IPS-NIHi7 (cell line): ENCODE results near the gene ERBB4.
A peak's percentile ranks its signal among the peaks of the same experiment; 100 is the strongest.
"Not testable (repeated sequence)": the region's sequence is repeated elsewhere in the genome, so short reads cannot be mapped to it uniquely, and the experiment has no call there.

Experiments used
- DNase-seq: peaks from one replicate; pipeline ENCODE4 v3.0.0; 2012; ENCODE audit warnings: mixed read lengths; ENCODE audit errors: extremely low spot score

Gene ERBB4

DNA sequence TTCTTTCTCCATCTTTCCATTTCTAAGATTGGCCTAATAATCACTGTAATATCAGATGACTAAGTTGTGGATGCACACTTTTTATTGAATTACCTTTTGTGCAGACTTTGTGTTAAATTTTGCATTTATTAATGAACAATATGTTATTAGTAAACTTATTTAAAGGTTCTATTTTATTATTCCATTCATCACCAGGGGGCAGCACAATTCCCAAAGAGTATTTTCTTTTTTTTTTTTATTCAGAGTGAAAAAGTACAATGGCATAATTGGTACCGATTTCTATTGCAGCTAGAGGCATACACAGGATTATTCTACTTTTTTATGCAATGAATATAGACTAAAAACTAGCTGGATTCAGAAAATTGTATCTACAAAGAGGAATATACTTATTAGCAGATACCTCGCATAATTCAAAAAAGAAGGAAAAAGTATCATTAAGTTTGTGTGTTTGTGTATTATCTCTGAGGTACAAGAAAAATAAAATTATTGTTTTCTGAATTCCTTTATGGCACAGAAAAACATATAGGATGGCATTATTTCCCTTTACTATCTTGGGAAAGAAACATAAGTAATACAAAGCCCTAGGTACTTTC, 390.6 kb downstream of the ERBB4 start:
- no peak for DNase-seq

DNA sequence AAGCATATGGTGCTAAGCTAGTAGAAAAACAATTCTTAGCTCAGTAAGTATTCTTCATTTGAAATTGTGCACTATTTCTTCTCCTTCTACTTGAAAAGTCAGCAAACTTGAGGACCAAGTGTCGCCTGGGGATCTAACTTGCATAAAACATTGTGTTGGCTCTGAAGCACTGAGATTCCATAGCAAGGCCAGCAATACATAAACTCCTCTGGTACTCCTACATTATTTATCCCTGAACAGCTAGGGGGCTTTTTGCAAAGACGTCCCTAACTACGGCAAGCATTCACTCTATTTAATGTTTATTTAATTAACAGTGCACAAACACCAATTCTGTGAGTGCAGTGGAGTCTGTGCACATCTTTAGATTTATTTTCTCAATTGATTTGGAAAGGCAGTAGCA, 392.2 kb downstream of the ERBB4 start:
- no peak for DNase-seq

DNA sequence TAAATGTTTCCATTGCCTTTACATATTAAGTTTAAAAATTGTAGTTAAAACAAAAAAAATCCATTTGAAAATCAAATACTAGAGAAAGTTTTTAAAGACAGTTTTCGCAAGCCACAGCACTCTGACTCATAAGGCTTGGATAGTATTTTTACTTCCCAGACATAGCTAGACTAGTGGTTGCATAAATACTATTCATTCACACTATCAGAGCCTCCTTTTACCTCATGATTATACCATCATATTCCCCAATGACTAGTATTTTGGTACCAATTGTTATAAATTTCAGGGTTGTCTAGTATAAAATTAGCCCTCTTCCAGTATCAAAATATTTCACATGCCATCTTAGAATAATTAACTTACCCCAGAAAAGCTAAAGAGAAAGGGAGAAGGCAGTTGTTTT, 393.5 kb downstream of the ERBB4 start:
- DNase-seq = no peak

DNA sequence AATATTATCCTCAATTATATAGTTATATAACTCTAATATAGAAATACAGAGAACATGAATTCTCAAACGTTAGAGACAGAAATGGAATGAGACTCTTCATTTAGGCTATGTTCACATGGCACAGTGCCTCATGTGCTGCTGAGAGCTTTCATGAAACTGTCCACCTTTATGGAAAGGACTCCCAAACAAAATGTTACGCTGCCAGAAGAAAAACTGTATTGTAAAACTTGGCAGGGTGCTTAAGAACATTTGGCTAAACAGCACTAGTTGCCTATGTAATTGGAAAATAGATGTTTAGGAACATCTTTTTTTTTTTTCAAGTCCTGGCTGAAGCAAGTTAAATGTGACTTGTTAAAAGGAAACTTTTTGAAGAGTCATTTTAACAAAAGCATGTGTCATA, 396.0 kb downstream of the ERBB4 start:
- DNase-seq = no peak

DNA sequence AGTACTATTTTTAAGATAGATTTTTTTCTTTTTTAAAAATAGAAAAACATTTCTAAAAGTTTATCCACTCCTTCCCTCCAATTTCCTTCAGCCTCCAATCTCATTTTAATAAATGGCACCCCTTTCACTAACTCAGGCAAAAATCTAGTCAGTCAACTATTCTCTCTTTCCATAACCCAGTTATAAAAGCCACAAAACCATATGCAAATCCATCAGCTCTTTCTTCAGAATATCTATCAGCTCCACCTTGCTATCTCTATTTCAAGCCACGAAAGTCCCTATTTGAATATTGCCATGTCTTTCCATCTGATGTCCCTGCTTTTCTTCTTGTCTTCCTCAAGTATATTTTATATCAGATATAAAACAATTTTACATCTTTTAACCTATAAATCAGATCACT, 397.1 kb downstream of the ERBB4 start:
- DNase-seq = no peak

DNA sequence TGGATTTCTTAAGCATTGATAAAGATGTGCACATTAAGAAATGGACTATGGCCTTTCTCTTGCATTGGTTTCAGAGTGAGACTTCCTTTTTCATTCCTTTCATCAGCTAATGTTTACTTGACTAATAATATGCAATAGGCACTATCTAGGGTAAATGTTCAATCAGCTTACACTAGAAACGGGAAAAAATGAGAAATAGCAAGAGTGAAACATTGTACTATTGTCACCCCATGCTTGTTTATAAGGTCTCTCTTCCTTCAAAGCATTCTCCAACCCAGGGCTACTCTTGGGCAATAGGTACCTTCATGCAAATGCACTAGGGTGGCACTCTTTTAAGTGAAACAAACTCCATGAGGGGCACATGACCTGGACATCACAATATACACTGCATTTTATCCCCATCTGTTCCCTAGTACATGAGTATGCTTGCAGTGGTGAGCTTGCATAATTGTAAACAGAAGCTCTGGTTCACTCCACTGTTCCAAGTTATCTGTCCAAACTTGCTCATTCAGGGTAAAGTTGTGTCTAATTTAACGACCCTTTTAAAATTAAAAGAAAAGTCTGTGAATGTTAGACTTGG, 402.3 kb downstream of the ERBB4 start:
- DNase-seq = no peak

DNA sequence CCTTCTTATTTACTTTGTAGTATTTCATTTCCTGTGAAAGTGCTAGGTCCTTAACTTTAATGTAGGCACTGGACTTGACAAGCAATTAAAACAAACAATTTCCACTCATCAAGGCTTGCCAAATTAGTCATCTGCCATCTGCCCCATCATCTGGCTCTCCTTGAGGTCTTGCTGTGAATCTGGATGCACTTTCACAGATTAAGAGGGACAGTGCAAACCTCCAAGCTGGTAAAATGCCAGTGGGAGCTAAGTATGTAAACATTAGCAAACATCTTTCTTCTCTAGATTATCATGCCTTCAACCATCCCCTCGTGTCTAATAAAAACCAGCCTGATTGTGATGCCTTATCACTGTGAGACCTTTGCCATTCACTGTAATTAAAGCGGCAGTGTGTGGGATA, 402.9 kb downstream of the ERBB4 start:
- DNase-seq = no peak

DNA sequence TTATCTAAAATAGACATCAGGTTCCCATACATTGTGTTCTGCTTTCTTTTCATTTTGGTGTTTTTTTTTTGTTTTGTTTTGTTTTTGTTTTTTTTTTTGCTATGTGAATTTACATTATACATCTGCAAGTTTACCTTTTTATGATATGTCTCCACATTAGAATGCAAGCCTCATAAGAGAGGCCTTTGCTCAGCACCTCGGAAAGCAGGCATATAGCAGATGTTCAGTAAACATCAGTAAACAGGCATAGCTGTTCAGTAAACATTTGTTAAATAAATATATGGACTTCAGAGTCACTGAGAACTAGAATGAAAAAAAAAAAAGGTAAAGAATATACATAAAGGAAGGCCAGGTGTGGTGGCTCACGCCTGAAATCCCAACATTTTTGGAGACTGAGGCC, 405.3 kb downstream of the ERBB4 start:
- DNase-seq = no peak

DNA sequence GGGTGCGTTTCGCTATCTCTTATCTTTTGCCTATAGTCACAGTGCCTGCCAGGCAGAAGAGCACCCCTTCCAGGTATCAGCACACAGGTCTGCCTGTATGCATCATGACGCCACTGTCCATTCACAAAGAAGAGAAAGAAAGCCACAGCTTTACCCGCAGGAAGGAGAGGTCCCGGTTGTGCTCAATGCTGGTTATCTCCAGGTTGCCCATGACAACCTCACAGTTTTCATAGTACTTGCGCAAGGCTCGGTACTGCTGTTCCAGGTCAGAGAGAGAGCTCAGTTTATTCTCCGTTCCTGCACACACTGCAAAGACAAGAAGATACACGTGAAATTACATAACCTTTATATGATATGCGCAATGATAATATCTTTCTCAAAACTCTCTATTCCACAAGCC, 414.0 kb downstream of the ERBB4 start:
- no peak for DNase-seq

DNA sequence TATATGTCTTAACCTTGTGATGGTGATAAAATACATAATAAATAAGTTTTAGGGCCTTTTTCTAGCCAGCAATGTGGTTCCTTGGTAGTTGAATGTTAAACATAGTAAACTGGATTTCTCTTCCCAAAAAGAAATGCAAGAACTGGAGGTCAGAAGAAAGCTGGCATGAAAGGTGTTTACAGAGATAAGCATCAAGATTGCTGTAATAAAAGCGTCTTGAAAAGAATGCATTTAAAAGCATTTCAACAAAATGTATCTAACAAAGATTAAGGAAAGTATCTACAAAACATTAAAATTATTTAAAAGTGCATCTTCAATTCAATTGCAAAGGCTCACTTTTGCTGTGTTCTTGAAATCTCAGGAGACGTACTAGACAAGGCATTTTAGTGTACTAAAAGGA, 419.0 kb downstream of the ERBB4 start:
- no peak for DNase-seq

DNA sequence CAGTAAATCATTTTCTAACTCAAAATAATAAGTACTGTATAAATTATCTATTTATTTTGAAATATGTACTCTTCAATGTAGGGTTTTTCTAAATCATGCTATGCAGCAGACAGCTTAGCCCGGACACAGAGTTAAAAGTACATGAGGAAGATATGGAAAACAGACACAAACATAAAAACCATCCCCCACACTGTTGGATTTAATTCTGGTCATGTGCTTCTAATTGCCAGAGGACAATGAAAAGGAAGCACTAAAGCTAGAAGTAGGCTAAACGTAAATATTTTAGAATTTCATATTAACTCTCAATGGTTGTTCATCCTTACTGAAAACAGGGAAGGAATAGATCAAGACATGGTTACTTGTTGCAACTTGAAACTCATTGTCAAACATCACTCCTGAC, 420.7 kb downstream of the ERBB4 start:
- no peak for DNase-seq

DNA sequence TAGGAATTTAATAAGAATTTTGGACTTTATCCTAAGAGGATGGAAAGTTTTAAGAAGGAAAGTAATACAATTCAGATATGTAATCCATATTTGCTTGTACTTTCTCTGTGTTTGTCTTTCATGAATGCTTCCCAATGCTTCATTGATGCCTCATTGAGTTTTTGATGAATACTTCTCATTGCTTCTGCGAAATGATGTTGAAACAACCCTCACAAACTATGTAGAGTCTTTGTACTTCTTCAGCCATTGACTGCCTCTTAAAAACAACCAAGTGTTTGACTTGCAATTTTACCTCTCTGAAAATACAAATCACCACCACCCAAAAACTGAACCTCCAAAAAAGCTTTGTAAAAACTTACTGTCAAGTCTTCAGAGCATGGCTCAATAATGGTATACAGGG, 424.1 kb downstream of the ERBB4 start:
- no peak for DNase-seq

DNA sequence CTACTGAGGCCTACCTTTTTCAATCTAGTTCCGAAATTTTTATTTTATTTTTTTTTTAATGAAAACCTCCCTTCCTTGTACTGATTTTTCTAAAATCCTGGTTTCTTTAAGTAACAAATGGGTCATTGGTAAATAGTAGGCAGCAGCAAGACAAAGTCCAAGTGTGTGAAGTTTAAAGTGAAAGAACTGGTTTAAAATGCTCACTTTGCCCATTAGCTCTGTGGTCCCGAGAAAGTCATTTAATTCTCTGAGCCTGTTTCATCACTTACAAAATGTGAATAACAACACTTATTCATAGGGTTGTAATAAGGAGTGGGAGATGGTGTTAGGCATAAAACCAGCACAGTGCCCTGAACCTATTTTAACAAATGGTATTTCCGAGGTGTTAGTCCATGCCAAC, 426.2 kb downstream of the ERBB4 start:
- DNase-seq = no peak

DNA sequence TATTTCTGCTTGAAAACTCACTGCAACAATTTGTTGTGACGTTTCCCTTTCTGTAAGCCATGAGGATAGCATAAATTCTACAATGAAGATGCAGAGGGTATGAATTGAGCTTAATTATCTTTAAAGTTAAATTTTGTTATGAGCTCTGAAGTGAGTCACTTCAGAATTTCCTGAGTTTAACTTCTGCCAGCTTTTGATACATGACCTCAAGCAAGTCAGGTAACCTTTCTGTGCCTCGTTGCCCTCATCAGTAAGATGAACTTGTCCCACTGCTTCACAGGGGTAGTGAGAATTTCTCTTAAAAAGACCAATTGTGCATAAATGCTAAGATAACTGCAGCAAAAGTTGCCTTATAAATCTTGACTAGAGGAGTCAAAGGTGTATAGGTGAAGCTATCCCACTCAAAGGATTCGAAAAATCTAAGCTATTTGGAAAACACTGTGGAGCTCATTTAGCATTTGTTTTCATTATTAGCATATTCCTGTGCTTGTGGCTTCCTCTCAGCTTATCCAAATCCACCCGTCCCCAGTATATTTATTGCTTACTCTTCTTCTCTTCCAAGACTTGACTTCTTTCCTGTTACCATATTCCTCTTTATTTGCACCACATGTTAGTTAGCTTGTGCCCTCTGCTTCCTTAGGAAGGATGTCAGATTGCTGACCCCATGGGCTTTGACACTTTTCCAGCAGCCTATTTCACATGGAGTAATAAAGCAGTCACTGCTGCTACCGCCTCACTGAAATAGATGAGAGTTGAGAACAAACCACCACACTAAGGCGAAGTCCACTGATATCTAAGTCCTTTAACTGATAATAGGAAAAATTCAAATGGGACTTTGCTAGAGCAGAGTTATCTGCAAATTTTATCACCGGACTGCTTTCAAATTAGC, 428.6 kb downstream of the ERBB4 start:
- DNase-seq = peak; percentile 9

DNA sequence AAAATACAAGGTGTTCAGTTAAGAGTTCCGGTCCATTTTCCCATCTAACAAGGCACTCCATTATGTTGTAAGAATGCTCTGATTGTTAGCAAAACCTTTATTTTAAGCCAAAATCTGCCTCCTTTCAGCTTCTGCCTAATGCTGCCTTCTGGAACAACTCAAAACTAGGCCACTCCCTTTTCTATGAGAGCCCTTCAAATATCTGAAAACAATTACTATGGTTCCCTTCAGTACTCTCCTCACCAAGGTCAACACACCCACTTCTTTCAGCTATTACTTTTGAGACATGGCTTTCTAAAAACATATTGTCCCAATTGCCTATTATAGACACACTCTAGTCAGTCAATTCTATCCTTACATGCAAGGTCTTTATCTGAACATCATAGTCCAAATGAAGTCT, 429.4 kb downstream of the ERBB4 start:
- no peak for DNase-seq

DNA sequence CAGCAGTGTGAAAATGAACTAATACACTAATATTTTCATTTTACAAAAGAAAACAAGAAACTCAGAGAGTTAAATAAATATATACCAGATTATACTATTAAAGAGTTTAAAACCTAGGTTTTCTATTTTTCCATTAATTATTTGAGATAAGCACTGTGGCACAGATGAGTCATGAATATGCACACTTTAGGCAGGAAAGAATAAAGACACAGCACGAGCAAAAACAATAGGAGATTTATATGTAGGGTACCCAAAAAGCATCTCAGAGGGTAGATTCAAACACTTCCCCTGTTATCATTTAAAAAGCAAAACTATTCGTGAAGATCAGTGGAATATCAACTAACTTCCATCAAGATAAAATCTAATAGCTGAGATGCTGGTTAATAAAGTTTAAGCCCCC, 430.6 kb downstream of the ERBB4 start:
- no peak for DNase-seq

DNA sequence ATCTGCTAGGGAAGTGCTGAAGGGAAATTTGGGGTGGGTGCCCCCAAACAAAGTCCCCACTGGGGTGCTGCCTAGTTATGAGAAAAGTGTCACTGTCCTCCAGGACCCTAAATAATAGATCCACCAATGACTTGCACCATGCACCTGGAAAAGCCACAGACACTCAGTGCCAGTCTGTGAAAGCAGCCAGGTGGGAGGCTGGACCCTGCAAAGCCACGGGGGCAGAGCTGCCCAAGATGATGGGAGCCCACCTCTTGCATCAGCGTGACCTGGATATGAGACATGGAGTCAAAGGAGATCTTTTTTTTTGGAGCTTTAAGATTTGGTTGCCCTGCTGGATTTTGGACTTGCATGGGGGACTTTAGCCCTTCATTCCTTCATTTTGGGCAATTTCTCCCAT, 431.6 kb downstream of the ERBB4 start:
- no peak for DNase-seq

DNA sequence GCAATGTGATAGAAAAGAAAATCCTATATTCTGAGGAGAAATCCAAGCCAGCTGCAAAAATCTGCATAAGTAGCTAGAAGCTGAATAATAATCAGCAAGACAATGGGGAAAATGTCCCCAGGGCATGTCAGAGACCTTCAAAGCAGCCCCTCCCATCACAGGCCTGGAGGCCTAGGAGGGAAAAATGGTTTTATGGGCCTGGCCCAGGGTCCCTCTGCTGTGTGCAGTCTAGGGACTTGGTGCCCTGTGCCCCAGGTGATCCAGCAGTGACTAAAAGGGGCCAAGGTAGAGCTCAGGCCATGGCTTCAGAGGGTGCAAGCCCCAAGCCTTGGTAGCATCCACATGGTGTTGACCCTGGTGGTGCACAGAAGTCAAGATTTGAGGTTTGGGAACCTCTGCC, 432.1 kb downstream of the ERBB4 start:
- DNase-seq = not testable (repeated sequence)

DNA sequence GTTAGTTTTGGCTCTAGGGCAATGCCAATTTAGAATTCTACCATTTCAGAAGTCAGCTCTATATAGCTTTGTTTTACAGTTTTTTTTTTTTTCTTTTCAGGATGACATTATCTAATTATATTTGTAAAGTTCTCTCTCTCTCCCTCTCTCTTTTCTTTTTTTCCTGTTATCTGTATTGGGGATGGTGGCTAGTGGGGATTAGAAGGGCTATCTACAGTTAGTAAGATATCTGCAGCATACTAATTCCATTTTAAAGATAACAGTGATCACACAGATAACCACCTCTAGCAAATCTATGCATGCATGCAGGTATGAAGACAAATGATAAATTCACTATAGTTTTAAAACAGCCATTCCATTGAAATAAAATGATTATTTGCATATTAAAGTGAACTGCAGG, 438.9 kb downstream of the ERBB4 start:
- no peak for DNase-seq

DNA sequence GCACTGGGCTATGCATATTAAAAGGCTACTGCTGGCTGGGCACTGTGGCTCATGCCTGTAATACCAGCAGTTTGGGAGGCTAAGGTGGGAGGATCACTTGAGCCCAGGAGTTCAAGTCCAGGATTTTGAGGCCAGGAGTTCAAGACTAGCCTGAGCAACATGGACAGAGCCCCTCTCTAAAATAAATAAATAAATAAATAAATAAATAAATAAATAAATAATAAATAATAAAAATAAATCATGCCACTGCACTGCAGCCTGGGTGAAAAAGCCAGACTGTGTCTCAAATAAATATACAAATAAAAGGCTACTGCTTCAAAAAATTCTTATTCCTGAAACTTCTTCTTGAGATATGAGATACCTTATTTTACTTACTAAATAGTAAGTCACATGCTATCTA, 439.6 kb downstream of the ERBB4 start:
- no peak for DNase-seq

DNA sequence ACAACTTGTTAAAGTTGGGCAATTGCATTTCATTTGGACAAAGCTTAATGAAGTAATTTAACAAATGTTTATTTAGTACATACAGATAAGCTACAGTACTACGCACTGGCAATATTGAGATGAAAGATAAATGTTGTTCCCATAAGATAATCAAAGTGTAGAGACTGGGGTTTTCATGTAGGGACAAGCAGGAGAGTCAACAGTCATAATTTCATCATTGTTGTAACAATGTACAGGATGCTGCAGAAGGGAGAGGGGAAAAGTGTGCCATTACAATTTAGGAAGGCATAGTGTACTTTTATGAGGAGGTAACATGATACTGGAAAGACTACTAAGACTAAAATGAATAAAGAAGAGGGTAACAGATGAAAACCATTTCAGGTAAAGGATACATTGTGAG, 441.6 kb downstream of the ERBB4 start:
- no peak for DNase-seq

DNA sequence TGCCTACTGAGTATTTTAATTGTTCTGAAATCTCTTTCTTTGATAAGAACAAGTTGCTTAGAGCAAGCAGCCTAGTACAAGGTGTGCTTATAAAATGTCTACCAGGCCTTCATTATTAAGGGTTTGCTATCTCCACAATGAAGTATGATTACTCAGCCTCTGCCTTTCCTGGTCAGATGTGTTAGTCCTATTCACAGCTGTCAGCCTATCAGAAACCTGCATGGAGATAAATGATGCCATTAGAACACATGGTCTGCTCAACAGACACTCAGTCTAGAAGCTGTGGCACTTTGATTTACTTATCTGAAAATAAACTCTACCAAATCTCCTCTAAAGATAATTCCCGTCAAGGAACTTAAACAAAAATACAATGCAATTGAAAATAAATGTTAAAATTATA, 448.7 kb downstream of the ERBB4 start:
- no peak for DNase-seq

DNA sequence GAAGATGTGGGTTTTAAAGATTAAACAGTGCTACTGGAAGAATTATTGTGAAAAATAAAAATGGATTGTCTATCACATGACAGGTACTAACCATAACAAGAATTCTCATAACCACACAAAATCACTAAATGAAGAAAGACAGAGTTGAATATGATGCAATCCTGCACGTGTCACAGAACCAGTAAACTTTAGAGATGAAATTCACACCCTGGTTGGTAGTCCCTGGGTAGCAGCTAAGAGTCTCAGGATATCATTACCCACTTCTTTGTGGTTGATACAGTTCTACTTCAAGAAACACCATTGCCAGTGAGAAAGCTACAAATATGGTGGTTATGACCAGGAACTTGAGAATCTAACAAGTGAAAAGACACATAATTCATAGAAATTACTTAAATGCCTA, 450.2 kb downstream of the ERBB4 start:
- no peak for DNase-seq
